ENCODE data around the gene STK24. TPM values are rescaled to one million over a fixed set of nuclear protein-coding genes. Genes with fewer than 3 reads are reported as not detected.

STK24 gene
- total RNA-seq, 1 experiment from 2014 or later: 84.8 TPM

Other genes with a start within 250 kb of the STK24 start
- gene SLC15A1, start 175.6 kb upstream of the STK24 start, total RNA-seq (2021): not detected in 2 replicates

Data from A673 (cell line).